ENCODE results near the gene DBH.

DNA sequence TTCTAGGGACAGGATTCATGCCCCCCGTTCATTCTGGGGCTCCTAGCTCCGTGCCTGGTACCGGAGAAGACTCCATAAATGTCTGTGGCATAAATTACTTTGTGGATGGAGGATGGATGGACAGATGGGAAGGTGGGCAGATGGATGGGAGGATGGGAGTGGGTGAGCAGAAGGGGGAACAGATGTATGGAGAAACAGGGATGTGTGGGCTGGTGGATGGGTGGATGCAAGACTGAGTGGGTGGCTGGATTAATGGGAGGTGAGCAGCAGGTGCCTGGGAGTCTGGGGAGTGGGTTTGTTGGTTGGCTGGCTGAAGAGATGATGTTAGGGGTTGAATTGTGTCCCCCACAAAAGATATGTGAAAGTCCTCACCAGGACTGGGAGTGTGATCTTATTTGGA lies 58.5 kb downstream of the DBH start:
- TF ChIP-seq EZH2 (IDR thresholded peaks at IDR 0.05) (no peak), POLR2AphosphoS5 (IDR thresholded peaks at IDR 0.05; ENCODE audit: borderline replicate concordance, low read depth, low read length) (no peak)

Measured in SK-N-MC (cell line).